GM21526 (cell line): Measurements from ENCODE around the gene CDH26.

Experiments
- ATAC-seq: cut with Tn5 transposase; IDR thresholded peaks from one replicate; pipeline ENCODE4 v1.9.1; 2021; ENCODE audit warnings: moderate library complexity; ENCODE audit not compliant: unreplicated experiment, low FRiP score

Gene CDH26

DNA sequence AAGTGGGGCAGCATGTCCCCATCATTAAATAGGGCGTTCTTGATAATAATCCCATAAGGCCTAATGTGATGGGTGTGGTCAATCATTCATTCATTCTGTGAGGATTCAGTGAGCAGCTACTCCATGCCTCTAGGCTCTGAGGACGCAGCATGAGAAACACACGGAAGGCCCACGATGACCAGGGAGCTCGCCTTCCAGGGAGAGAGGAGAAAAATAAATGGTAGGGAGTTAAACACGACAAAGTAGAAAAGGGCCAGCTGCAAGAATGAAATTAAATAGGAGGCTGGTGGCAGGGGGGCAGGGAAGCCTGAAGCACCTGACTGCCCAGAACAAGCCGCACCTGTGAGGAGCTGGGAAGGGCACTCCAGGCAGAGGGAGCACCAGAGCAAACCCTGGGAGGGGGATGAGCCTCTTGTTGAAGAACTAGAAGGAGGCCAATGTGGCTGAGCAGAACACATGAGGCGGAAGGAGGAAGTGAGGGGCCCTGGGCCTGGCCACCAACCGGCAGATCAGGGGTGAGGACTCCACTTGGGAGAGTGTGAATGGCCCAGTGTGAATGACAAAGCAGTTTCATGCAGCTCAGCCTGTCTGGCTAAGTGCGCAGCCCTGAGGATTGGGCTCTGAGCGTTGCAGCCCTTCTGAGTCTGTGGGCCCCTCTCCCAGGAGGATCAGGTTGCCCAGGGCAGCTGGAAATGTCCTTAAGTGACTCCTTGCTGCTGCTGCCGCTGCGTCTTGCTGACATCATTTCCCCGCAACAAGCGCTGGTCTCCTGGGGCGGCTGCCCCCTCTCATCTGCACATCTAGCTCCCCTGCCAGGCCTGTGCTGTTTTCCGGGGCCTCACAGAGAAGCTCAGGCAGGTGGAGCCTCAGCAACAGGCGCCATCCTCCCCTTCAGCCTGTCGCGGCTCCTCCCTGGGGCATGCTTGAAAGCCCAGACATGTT lies 99.9 kb downstream of the CDH26 start:
- no peak for ATAC-seq

DNA sequence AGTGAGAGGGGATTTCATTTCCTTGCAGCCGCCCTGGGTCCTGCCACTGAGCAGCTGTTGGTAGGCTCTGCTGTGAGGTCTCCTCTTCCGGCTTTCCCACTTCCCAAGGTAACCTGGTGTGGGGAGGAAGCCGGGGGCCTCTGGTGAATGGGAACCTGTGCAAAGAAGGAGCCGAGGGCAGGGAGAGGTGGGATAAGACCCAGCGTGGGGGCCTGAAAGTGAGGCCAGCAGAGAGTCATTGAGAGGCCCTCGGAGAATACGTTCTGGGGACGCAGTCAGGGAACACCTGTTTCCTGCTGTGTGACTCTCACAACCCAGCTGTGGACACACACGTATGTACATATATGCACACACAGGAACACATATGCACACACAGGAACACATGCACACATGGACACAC lies 100.7 kb downstream of the CDH26 start:
- ATAC-seq, result no peak

DNA sequence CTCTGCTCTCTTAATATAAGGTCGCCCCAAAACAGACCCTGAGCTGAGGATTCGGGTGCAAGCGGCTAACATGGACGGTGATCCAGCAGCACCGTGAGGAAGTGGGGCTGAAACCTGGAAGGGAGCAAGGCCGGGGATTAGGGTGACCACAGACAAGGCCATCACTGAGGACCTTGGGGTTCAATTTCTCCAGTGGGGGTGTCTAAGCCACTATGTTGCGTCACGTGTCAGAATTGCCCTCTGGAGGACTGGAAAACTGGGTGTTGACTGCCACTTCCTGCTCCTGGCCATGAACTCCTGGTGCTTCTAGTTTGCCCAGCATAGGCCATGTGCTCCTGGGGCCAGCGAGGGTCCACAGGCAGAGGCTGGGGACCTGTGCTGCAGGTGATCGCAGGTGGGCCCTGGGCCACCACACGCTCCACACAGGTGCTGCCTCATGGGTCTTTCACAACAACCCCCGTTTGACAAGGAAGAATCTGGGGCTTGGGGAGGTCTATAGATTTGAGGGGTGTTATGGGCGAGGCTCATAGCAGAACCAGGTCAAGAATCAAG lies 101.9 kb downstream of the CDH26 start:
- no peak for ATAC-seq

DNA sequence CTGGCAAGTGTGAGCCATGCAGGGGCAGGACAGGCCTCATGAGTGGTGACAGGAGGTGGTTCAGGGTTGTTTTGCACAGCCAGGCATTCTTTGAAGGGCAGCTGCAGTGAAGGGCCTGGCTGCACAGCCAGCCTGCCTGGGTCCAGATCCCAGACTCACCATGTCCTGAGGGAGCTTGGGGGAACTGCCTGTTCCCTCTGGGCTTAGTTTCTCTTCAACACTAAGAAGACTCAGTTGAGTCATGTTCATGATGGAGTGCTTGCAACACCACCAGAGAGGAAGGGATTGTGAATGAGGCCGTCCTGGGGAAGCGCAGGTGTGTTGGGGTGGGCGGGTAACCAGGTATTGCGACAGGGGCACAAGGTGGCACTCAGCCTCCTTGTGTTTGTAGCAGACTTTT lies 102.4 kb downstream of the CDH26 start:
- ATAC-seq, result no peak

DNA sequence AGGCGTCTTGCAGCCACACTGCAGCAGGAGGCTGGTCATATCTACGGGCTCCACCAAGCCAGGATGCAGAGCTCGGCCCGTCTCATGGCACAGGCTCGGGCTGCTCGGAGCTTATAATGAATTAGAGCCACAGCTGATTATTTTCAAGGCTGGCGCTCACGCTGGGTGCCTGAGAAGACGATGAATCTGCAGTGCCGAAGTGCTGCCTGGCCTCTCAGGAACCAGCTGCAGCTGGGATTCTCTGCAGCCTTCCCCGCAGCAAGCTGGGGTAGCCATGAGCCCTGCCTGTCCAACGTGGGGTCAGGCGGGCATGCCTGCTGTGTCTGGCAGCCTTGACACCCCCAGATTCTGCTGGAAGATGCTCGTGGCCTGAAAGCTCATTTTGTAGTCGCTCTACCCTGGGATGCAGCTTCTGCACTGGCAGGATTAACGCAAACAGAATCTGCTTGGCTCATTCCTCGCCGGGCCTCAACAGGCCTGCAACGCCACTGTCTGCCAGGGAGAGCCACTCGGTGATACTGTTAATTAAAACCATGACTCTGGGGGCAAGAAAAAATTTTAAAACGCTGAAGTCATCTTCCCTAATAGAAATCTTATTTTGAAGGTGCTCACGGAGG lies 104.3 kb downstream of the CDH26 start:
- no peak for ATAC-seq

DNA sequence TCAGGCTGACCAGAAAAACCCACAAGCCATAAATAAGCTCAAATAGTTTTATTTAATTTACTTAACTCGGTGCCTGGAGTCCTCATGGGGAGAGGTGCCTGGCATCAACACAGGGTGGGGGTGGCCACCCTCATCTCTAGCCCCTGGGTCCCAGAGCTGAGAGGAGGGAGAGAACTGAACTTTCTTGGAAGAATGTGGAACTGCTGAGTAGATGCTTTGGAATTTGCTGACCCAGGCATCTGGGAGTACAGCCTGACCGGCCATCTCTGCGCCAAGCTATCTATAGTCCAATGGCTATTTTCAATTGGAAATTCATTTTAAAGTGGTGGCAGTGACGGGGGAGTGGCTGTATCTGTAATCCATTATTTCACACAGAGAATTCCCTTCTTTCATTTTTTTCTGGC lies 104.8 kb downstream of the CDH26 start:
- no peak for ATAC-seq

DNA sequence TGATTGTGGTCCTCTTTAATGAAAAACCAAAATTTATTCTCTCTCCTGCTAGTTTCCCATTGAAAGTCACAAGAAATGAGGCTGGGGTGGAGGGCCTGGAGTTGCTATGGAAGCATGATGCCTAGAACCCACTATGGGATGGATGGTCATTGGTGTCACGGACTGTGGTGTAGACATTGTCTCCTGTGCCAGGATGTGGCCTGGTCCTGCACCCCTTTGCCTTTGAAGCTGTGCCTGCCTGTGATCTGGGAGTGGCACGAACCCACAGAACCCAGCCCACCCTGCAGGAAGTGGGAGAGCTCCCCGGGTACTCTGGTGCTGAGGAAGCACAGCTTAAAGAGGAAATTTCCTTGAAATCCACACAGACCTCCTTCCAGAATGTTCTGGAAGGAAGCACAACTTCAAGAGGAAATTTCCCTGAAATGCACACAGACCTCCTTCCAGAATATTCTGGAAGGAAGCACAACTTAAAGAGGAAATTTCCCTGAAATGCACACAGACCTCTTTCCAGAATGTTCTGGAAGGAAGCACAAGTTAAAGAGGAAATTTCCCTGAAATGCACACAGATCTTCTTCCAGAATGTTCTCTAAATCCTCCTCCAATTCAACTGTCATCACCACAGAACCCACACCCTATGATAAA lies 105.6 kb downstream of the CDH26 start:
- ATAC-seq, result no peak
